IPS DF 19.7 (cell line): ENCODE measurements around the gene PASD1.
"Not testable (repeated sequence)": the region's sequence is repeated elsewhere in the genome, so short reads cannot be mapped to it uniquely, and the experiment has no call there.

Experiments
- DNase-seq: peaks from one replicate; pipeline ENCODE4 v3.0.0-alpha.2; 2013; ENCODE audit warnings: low read depth, low spot score

The PASD1 gene, protein sequence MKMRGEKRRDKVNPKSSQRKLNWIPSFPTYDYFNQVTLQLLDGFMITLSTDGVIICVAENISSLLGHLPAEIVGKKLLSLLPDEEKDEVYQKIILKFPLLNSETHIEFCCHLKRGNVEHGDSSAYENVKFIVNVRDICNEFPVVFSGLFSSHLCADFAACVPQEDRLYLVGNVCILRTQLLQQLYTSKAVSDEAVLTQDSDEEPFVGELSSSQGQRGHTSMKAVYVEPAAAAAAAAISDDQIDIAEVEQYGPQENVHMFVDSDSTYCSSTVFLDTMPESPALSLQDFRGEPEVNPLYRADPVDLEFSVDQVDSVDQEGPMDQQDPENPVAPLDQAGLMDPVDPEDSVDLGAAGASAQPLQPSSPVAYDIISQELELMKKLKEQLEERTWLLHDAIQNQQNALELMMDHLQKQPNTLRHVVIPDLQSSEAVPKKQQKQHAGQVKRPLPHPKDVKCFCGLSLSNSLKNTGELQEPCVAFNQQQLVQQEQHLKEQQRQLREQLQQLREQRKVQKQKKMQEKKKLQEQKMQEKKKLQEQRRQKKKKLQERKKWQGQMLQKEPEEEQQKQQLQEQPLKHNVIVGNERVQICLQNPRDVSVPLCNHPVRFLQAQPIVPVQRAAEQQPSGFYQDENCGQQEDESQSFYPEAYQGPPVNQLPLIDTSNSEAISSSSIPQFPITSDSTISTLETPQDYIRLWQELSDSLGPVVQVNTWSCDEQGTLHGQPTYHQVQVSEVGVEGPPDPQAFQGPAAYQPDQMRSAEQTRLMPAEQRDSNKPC

GRCh38 chrX:151563449-151563848 is at the start of gene PASD1:
Gene PASD1 (plus strand): TSS chrX:151563675. CDS start chrX:151601554, 37,879 bp downstream.
- DNase-seq: no peak

GRCh38 chrX:151515237-151515636 is 48.2 kb upstream of the PASD1 start:
- DNase-seq: no peak

GRCh38 chrX:151516538-151517187 is 46.8 kb upstream of the PASD1 start:
- DNase-seq: peak; percentile 5

GRCh38 chrX:151517421-151517820 is 46.1 kb upstream of the PASD1 start:
- no peak for DNase-seq

GRCh38 chrX:151523351-151523750 is 40.1 kb upstream of the PASD1 start:
- no peak for DNase-seq

- DNase-seq: no peak
Observed at GRCh38 chrX:151536571-151536970, 26.9 kb upstream of the PASD1 start.

DNA sequence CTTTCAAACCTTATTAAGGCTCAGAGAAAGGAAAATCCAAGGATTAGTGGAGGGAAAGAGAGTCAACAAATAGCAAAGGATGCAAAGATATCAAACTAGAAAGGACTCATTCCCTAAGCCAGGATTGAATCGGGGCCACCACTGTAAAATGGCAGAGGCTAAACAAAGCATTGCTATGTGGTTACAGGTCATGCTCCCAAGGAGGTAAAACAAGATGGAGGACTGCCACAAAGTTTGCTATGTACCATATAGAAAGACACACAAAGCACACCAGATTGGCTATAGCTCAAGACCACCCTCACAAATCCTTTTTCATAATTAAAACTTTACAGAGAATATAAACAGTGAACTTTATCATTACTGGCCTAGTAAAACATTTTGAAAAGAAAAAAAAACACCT is 25.9 kb upstream of the PASD1 start:
- DNase-seq: no peak

- no peak for DNase-seq
Observed at GRCh38 chrX:151538190-151539122, 25.0 kb upstream of the PASD1 start.

GRCh38 chrX:151543706-151544105 is 19.8 kb upstream of the PASD1 start:
- no peak for DNase-seq

- DNase-seq: not testable (repeated sequence)
Observed at GRCh38 chrX:151546226-151546625, 17.2 kb upstream of the PASD1 start.

DNA sequence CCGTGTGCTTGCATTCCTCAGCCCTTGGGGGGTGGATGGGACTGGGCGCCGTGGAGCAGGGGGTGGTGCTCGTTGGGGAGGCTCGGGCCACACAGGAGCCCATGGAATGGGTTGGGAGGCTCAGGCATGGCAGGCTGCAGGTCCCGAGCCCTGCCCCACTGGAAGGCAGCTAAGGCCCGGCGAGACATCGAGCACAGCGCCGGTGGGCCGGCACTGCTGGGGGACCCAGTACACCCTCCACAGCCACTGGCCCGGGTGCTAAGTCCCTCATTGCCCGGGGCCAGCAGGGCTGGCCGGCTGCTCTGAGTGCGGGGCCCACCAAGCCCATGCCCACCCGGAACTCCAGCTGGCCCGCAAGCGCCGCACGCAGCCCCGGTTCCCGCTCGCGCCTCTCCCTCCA is 12.3 kb upstream of the PASD1 start:
- DNase-seq: not testable (repeated sequence)

DNA sequence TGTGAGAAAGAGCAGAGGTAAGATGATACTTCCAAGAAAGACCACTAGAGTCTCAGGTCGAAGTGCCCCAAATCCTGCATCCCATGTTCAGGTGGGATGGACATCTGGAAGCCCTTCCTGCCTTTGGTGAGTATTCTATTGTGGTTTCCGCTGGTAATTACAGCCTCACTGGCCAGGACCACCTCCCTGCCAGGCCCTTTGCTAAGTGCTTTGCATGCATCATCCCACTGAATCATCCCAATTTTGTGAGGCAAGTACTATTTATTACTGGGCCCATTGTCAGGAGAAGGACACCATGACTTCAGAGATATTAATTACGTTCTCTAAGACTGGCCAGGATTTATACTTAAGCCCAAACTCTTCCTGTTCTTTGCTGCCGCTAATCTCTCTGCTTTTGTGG is 10.7 kb upstream of the PASD1 start:
- no peak for DNase-seq

GRCh38 chrX:151555301-151555700 is 8.2 kb upstream of the PASD1 start:
- DNase-seq: not testable (repeated sequence)

- DNase-seq: not testable (repeated sequence)
Observed at GRCh38 chrX:151562485-151562884, 990 bp upstream of the PASD1 start.

GRCh38 chrX:151563003-151563402 is 472 bp upstream of the PASD1 start:
- not testable (repeated sequence) for DNase-seq

- DNase-seq: no peak
Observed at GRCh38 chrX:151564035-151564434, 560 bp downstream of the PASD1 start.

DNA sequence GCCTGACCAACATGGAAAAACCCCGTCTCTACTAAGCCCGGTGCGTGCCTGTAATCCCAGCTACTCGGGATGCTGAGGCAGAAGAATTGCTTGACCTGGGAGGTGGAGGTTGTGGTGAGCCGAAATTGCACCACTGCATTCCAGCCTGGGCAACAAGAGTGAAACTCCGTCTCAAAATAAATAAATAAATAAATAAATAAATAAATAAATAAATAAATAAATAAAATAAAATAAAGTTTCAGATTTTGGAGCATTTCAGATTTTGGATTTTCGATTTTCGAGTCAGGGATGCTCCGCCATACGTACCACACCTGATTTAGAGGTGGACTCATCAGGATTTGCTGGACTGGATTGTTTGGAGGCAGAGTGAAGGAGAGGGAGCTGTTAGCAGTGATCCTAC is 3.4 kb downstream of the PASD1 start:
- not testable (repeated sequence) for DNase-seq

GRCh38 chrX:151570561-151570960 is 7.1 kb downstream of the PASD1 start:
- DNase-seq: no peak

DNA sequence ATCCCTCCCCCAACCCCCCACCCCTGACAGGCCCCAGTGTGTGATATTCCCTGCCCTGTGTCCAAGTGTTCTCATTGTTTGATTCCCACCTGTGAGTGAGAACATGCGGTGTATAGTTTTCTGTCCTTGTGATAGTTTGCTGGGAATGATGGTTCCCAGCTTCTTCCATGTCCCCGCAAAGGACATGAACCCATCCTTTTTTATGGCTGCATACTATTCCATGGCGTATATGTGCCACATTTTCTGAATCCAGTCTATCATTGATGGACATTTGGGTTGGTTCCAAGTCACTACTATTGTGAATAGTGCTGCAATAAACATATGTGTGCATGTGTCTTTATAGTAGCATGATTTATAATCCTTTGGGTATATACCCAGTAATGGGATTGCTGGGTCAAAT is 29.9 kb downstream of the PASD1 start:
- DNase-seq: not testable (repeated sequence)

- DNase-seq: no peak
Observed at GRCh38 chrX:151596282-151596681, 32.8 kb downstream of the PASD1 start.

DNA sequence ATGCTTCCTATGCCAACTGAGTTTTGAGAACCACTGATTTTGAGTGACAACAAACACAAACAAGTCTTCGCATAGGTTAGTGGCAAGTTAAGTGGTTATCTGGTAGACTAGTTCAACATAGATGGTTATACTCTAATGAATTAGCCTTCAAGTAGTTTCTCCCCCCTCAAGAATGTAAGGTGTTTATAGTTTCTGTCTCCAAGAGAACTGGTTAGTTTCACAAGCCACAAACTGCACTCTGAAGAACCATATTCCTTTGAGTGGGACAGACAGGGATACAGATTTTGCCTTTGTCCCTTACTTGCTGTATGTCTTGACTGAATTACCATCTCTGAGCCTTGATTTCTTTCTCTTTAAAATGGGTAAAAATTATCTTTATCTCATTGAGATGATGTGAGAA is 41.5 kb downstream of the PASD1 start:
- no peak for DNase-seq
